GM21515 (cell line): ENCODE data around the gene SLC38A9.

Experiments
- ATAC-seq: cut with Tn5 transposase; IDR thresholded peaks from one replicate; pipeline ENCODE4 v1.9.1; 2021; ENCODE audit not compliant: unreplicated experiment

SLC38A9 gene

DNA sequence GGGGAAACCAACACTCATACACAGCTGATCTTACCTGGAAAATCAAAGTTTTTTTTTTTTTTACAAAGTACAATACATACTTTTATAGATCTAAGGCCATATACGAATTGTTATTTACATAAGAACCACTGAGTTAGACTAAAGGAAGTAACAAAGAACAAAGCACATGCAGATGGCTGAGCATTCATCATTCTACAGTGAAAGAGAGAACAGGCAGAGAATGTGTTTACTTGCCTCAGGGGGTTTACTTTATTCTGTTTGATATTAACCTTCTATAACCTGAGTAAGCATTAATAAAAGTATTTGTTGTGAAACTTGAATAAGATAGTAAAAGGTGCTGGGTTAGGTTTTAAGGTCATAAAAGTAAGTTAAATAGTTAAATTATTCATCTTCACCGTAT is 54.7 kb downstream of the SLC38A9 start:
- ATAC-seq: no peak

DNA sequence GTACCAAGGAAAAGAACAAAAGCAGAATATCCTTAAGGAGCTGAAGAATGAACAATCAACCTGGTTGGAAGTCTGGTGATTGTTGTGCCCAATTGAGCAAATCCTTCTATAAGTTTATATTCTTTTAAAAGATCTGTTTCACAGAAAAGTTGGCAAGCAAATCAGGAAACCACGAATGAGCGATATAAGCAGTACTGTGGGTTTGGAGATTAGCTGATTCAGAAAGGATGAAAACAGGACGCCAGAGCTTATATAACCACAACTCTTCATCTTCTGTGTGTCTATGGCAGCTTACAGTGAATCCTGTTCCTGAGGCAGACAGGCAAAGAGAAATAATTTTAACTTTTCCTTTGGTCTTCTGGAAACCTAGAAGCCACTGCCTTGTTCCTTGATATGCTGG is 61.7 kb downstream of the SLC38A9 start:
- no peak for ATAC-seq

DNA sequence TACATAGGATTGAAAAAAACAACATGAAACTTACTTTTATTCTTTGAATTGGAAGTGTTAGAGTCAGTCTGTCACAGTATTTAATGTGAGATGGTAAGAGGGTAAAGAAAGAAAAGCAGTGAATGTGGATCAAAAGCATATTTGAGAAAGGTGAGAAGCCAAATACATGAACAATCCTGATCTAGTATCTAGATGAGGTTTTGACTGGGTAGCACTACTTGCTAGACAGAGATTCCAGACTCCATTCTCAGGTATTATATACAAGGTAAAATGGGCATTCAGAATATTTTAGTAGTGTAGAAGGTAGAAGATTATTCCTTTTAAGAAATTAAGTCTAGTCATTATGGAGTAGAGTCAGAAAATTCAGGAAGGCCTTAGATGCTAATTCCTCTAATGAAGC is 62.2 kb downstream of the SLC38A9 start:
- no peak for ATAC-seq

- ATAC-seq: no peak
These were observed 66.8 kb downstream of the SLC38A9 start for GRCh38 chr5:55645304-55645703.

- no peak for ATAC-seq
These were observed 73.7 kb downstream of the SLC38A9 start for GRCh38 chr5:55638455-55638854.

DNA sequence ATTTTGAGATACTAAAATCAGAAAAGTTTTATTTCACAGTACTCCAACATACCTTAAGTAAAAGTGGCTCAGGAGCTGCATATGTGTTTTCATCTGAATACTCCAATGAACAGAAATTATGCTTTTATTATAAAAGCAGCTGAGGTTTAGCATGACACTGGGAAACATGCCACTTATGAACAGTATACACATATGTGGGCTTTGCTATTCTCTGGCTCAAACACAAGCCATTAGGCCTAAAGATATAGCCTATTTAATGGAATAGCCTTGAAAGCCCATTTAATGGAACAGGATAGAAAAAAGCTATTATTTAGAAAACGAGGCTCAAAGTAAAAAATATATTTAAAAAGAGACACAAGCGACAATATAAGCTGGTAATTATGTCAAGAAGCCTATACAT is 74.1 kb downstream of the SLC38A9 start:
- ATAC-seq: no peak

DNA sequence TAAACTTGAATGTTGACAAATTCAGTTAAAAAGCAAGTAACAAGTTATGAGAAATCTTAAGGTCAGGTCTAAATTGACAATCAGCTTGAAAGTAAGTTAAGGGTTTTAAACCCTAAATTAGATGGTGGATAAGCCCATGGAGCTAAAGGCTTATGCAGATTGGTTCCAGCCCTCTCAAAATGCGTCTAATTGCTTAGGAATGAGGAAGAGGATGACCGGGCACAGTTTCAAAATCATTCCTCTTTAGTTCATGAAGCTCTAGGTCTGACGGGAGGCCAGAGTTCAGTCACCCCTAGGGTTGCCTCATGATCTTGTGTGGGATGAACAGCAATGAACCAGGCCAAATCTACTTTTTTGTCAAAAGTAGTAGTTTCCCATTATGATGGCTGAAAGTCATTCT is 75.4 kb downstream of the SLC38A9 start:
- ATAC-seq: no peak

- no peak for ATAC-seq
These were observed 75.9 kb downstream of the SLC38A9 start for GRCh38 chr5:55636177-55636576.

- no peak for ATAC-seq
These were observed 77.3 kb downstream of the SLC38A9 start for GRCh38 chr5:55634866-55635265.

- ATAC-seq: no peak
These were observed 77.8 kb downstream of the SLC38A9 start for GRCh38 chr5:55634209-55634805.

GRCh38 chr5:55633574-55634208 is 78.4 kb downstream of the SLC38A9 start:
- no peak for ATAC-seq

DNA sequence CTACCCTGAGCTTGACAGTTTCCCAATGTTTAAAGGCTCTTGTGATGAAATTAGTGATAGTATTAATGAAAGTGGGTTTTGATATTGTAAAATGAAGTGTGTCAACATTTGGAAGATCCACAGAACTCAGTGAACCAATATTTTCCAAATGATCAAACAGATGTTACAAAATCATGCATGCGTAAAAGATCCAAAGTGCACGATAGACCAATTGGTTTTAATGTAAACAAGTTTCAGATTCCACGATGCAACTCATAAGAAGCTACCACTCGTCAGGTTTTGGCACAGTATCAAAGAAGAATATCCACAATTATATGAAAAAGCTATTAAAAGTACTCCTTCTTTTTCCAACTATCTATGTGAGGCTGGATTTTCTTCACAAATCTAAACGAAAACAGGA is 82.3 kb downstream of the SLC38A9 start:
- no peak for ATAC-seq

- no peak for ATAC-seq
These were observed 85.3 kb downstream of the SLC38A9 start for GRCh38 chr5:55626790-55627189.

DNA sequence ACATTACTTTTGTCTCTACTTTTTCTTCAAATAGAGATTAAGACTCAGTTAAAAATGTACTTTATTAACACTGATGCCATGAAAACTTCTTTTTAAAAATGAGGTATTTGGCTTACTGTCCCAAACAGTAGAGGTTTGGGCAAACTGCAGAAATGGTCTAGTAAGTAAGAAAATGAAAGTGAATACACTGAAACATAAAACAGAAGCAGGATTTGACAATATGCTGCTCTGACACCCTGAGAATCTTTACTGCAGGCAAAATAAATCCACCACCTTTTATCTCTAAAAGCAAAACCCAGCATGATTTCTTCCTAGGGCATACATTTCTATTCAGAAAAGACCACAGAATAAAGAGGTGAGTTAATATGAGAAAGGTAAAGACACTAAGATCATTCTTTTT is 86.2 kb downstream of the SLC38A9 start:
- ATAC-seq: no peak

DNA sequence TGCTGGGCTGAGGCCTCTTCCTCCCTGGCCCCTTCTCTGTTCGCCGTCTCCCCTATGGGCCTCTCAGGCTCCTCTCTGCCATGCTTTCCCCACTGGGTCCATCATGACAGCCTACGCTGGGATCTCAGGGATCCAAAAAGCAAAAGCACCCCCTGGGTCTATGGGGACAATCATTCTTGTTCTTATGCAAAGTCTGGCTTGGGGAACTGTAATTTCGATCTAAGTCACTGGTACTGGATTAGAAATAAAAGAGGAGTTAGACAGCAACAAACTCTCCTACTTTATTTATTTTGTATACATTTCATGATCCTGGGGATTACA is 86.6 kb downstream of the SLC38A9 start:
- ATAC-seq: no peak

DNA sequence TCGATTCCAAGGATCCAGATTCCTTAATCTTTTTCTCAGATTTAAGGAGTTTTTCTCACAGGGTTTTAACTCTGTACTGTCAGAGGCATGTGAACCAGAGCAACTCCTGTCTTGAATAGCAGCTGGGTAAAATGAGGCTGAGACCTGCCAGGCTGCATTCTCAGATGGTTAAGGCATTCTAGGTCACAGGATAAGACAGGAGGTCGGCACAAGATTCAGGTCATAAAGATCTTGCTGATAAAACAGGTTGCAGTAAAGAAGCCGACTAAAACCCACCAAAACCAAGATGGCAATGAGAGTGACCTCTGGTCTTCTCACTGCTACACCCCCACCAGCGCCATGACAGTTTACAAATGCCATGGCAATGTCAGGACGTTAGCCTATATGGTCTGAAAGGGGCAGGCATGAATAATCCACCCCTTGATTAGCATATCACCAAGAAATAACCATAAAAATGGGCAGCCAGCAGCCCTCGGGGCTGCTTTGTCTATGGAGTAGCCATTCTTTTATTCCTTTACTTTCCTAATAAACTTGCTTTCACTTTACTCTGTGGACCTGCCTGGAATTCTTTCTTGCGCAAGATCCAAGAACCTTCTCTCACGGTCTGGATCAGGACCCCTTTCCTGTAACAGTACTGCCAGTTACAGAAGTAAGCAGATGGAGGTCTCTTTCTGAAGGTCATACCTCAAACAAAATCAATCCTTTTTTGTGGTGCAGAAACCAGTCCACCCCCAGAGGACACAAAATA is 87.1 kb downstream of the SLC38A9 start:
- no peak for ATAC-seq

GRCh38 chr5:55623789-55624188 is 88.3 kb downstream of the SLC38A9 start:
- ATAC-seq: no peak

- ATAC-seq: no peak
These were observed 89.7 kb downstream of the SLC38A9 start for GRCh38 chr5:55622460-55622859.

GRCh38 chr5:55621229-55621628 is 90.9 kb downstream of the SLC38A9 start:
- no peak for ATAC-seq

- no peak for ATAC-seq
These were observed 91.4 kb downstream of the SLC38A9 start for GRCh38 chr5:55620766-55621160.

DNA sequence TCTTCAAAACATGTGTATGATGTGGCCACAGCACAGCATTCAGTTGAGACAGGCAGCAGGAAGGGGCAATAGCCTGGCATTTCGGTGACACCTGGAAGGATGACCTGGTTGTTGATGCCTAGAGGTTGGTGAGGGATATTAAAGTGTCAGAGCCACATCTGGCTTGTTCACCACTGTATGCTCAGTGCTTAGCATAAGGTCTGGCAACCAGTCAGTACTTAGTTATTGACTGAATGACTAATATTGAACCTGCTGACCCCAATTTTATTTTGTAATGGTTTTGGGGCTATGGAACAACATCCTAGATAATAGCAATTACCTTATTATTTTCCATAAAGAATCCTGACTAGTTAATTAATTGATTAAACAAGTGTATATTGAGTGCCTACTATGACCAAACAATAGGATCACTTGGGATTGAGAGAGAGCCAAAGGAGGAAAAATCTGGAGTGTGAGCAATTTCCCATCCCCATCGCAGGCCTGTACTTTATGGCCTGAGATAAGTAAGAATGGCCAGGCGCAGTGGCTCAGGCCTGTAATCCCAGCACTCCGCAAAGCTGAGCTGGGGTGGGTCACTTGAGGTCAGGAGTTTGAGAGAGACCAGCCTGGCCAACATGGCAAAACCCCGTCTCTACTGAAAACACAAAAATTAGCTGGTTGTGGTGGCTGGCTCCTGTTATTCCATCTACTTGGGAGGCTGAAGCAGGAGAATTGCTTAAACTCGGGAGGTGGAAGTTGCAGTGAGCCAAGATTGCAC is 91.9 kb downstream of the SLC38A9 start:
- ATAC-seq: no peak

DNA sequence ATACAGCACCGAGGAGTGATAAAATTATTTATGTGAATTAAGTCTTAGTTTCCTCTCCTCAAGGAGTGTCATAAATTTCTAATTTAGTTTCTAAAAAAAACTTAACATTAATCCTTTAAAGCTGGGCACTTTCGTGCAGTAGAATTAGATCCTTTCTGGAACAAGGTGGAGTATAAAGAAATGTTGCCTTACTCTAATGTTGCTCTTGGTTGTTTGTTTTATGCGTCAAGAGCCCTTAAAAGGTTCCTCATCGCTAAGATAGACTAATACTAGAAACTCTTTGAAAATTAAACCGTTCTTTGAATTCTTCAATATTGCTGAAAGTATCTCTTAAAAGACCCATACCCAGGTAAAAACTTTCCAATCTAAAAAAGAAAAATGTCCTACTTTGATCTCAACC is 93.8 kb downstream of the SLC38A9 start:
- no peak for ATAC-seq
